Stimulated activated CD8-positive, alpha-beta memory T cell treated with anti-CD3 and anti-CD28 coated beads, Interleukin-12 subunit alpha, Interleukin-12 subunit beta, amount 100 ng/mL, for 24 hours (primary cell): ENCODE data around the gene TRIB2.
A peak's percentile ranks its signal among the peaks of the same experiment; 100 is the strongest.
"Not testable (repeated sequence)": the region's sequence is repeated elsewhere in the genome, so short reads cannot be mapped to it uniquely, and the experiment has no call there.

ENCODE experiments used
- DNase-seq: peaks from one replicate; pipeline ENCODE4 v3.0.0-alpha.2; 2020; ENCODE audit errors: extremely low read depth

The TRIB2 gene

DNA sequence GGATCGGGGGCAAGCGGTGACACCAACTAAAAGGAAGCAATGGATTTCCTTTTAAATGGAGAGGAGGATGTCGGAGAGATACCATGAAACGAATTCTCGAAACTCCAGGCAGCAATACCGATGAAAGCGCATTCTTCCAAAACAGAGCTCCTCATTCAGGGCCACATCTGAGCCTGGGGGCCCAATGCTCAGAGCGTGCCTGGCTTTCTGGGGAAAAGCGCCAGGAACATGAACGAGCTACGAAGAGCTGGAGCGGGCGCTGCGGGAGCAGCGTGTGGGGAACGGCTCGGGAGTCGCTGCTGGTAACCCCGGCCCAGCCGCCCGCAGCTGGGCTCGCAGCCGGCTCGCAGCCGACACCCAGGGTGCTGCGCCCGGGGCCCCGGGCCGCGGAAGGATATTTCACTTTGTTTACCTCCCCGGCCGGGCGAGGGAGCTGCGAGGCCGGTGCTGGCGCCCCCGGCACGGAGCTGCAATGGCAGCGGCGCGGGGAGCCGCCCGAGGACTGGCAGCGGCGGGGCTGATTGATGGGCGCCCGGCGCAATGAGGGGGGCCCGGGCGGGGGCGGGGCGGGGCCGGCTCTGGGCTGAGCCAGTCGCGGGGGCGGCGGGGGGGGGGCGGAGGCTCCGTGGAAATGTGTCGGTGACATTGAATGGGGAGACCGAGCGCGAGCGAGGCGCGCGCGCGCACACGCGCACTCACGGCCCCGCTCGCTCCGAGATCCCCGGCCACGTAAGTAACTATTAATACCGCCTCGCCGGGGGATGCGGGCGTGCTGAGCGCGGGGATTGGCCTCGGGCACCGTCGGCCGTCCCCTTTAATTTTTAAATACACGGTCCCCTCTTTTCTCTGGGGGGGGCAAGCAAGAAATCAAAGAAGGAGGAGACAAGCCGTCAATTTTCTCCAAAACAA lies at the start of gene TRIB2:
TSS of gene TRIB2 (plus strand) at position 655 of the 909 bp plus-strand sequence. CDS start 1,372 bp downstream, outside the sequence.
- peak; percentile 72 for DNase-seq

DNA sequence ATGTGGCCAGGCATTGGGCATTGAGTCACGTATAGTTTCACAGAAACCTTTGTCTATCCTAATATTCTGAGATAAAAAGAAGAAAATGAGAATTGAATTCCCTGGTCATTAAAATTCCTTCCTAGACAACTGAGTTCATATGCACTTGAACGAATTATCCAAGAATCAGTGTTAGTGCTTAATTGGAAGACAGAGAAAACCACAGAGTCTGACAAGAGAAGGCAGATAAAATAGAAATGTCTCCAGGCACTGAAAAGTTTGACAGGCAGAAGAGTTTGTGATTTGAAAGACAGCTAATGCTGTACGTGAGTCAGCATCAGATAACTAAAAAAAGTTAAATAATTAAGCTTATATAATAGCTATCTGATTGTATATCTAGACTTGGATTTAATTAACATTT lies 47.7 kb upstream of the TRIB2 start:
- no peak for DNase-seq

GRCh38 chr2:12672711-12673315 lies 43.9 kb upstream of the TRIB2 start:
- DNase-seq = no peak

GRCh38 chr2:12674644-12675328 lies 42.0 kb upstream of the TRIB2 start:
- no peak for DNase-seq

- DNase-seq = no peak
These were observed 41.4 kb upstream of the TRIB2 start for GRCh38 chr2:12675352-12675795.

DNA sequence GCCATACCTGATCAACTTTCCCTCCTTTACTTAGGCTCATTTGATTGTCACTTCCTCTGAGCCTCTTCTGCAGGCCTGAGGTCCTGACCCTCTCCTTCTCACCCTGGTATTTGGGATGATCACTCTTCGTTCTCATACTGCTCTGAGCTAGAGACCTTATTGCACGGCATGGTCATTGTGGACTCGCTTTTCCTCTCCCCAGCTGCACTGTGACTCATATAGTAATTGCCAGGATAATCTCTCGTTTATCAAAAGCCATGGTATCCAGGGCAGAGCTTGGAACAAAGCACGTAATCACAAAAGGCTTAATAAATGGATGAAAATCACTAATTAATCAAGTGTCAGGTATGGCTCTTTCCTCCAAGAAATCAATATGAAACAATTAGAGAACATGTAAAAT lies 40.9 kb upstream of the TRIB2 start:
- DNase-seq = no peak

DNA sequence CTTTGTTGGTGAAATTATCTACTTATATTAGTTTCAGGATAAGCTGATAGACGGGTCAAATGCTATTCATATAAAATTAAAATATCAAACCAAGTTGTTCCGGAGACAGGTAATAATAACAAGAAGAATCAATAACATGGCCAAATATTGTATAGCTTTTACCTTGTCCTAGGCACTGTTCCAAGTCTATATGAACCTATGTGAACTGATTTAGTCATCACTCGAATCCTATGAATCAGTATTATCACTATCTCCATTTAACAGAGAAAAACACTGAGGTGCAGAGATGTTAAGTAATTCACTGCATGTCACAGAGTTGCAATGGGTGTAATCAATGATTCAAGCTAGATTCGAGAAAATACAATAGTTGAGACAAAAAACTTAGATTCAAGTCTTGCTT lies 40.0 kb upstream of the TRIB2 start:
- no peak for DNase-seq

GRCh38 chr2:12678186-12678585 lies 38.5 kb upstream of the TRIB2 start:
- DNase-seq = no peak

- DNase-seq = no peak
These were observed 37.1 kb upstream of the TRIB2 start for GRCh38 chr2:12679550-12680072.

DNA sequence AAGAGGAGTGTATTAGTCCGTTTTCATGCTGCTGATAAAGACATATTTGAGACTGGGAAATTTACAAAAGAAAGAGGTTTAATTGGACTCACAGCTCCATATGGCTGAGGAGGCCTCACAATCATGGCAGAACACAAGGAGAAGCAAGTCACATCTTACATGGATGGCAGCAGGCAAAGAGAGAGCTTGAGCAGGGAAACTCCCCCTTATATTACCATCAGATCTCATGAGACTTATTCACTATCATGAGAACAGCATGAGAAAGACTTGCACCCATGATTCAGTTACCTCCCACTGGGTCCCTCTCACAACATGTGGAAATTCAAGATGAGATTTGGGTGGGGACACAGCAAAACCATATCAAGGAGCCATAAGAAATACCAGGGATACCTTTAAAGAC lies 36.6 kb upstream of the TRIB2 start:
- DNase-seq = not testable (repeated sequence)

DNA sequence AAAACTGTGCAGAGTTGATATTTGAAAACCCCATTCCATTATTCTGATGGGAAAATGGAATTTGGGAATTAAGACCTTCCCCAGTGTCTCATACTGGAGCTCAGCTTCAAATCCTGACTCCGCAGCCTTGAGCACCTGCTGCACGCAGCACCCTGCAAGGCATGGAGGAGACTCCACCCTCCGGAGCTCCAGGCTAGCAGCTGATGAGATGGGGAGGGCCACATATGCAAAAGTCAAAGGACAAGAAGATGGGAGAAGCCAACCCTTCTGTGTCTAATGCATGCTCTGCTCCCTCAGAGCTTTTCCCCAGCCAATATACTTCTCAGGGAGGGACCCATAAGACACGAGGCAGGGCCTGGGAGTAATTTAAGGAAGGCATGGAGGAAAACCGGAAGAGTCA lies 34.7 kb upstream of the TRIB2 start:
- DNase-seq = no peak

- DNase-seq = no peak
These were observed 33.2 kb upstream of the TRIB2 start for GRCh38 chr2:12683457-12684100.

GRCh38 chr2:12684471-12684936 lies 32.2 kb upstream of the TRIB2 start:
- DNase-seq = no peak

GRCh38 chr2:12685145-12685544 lies 31.6 kb upstream of the TRIB2 start:
- DNase-seq = no peak

DNA sequence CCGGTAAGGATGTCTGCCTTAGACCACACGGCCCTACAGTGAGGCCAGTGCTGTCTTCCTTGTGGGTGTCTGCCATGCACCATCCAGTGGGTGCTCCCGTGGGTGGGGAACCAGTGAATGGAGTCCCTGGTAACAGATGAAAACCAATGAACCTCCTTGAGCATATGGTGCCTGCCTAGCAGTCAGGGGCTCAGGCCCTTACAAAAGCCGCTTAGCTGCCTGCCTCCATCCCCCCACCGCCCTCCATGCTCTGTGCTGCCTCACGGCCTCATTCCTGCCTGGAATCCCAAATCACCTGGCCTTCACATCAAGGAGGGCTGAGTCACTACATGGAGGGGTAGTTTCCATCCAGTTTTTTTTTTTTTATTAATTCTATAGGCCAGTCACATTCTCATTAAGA lies 30.8 kb upstream of the TRIB2 start:
- no peak for DNase-seq

DNA sequence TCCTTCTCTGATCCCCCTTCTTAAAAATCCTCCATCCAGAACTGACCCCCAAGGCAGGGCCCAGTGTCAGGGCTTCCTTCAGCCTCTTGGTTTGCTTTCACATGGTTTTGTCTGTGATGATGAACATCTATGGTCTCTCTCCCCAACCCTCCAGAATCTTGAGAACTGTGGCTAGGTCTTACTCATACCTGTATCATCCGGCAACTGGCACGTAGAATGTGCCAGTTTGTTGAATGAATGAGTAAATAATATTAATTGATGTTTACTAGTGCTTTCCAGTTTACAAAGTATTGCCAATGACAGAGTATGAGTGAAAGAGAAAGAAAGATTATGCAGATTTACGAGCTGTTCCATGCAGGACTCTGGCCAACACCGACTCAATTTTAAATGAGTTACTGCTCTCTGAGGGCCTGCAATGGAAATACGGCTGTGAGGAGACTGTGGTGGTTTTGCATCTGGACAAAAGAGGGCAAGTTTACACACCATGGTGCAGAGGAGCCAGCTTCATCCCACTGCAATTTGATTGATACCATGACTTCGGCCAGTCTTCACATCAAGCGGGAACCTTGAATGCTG lies 29.9 kb upstream of the TRIB2 start:
- no peak for DNase-seq

- no peak for DNase-seq
These were observed 28.6 kb upstream of the TRIB2 start for GRCh38 chr2:12688091-12688490.

GRCh38 chr2:12688893-12689292 lies 27.8 kb upstream of the TRIB2 start:
- no peak for DNase-seq

- DNase-seq = no peak
These were observed 23.2 kb upstream of the TRIB2 start for GRCh38 chr2:12693509-12693908.

- no peak for DNase-seq
These were observed 21.6 kb upstream of the TRIB2 start for GRCh38 chr2:12694990-12695774.

GRCh38 chr2:12697617-12698016 lies 19.1 kb upstream of the TRIB2 start:
- DNase-seq = no peak
